Measurements from ENCODE around the gene CHN2.
"Not testable (repeated sequence)": the region's sequence is repeated elsewhere in the genome, so short reads cannot be mapped to it uniquely, and the experiment has no call there.

CHN2 gene

GRCh38 chr7:29494350-29494749 is 299.8 kb downstream of the CHN2 start:
- H3K4me1 Mint-ChIP-seq: no peaks in the 10 kb centered on the region
- H3K4me3 Mint-ChIP-seq: no peak overlapping the region
- no peak for ATAC-seq
- no peak for DNase-seq
- H3K9me3 Mint-ChIP-seq: no peaks in the 10 kb centered on the region
- H3K36me3 Mint-ChIP-seq (ENCODE audit: low read depth): no peaks in the 10 kb centered on the region
- no peaks in the 10 kb centered on the region for H3K27me3 Mint-ChIP-seq
- H3K27ac Mint-ChIP-seq: no peak overlapping the region

GRCh38 chr7:29495653-29496052 is 301.1 kb downstream of the CHN2 start:
- Mint-ChIP-seq H3K36me3 (ENCODE audit: low read depth) (no peaks in the 10 kb centered on the region), H3K9me3 (no peaks in the 10 kb centered on the region), H3K27me3 (no peaks in the 10 kb centered on the region), H3K4me1 (no peaks in the 10 kb centered on the region), H3K4me3 (no peak overlapping the region), H3K27ac (no peak overlapping the region)
- no peak for DNase-seq
- ATAC-seq: no peak

- Mint-ChIP-seq H3K27ac (no peak overlapping the region), H3K36me3 (ENCODE audit: low read depth) (no peaks in the 10 kb centered on the region), H3K27me3 (no peaks in the 10 kb centered on the region), H3K4me3 (no peak overlapping the region), H3K4me1 (no peaks in the 10 kb centered on the region), H3K9me3 (no peaks in the 10 kb centered on the region)
- no peak for DNase-seq
- ATAC-seq: no peak
Observed at GRCh38 chr7:29496355-29497020, 301.9 kb downstream of the CHN2 start.

DNA sequence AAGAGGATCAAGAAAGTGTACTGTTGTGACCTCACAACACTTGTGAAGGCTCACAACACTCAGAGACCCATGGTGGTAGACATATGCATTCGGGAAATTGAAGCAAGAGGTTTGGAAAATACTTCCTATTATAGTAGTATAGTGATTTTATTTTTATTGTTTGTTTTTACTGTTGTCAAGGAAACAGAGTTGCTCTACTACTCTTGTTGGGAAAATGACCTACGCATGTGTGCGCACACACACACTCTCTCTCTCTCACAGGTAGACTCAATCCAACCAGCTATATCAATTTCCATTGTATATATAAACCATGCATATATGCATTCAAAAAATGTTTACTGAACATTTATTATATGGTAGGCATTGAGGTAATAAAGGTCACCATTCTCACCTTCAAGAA is 305.4 kb downstream of the CHN2 start:
- H3K9me3 Mint-ChIP-seq: no peaks in the 10 kb centered on the region
- no peaks in the 10 kb centered on the region for H3K27me3 Mint-ChIP-seq
- H3K4me3 Mint-ChIP-seq: no peak overlapping the region
- H3K27ac Mint-ChIP-seq: no peak overlapping the region
- H3K36me3 Mint-ChIP-seq (ENCODE audit: low read depth): no peaks in the 10 kb centered on the region
- no peak for ATAC-seq
- H3K4me1 Mint-ChIP-seq: no peaks in the 10 kb centered on the region
- DNase-seq: no peak

- no peak for ATAC-seq
- no peaks in the 10 kb centered on the region for H3K4me1 Mint-ChIP-seq
- no peaks in the 10 kb centered on the region for H3K9me3 Mint-ChIP-seq
- H3K27me3 Mint-ChIP-seq: no peaks in the 10 kb centered on the region
- H3K36me3 Mint-ChIP-seq (ENCODE audit: low read depth): no peaks in the 10 kb centered on the region
- no peak for DNase-seq
- no peak overlapping the region for H3K4me3 Mint-ChIP-seq
- no peak overlapping the region for H3K27ac Mint-ChIP-seq
Observed at GRCh38 chr7:29500719-29501118, 306.1 kb downstream of the CHN2 start.

- ATAC-seq (no peak), DNase-seq (no peak)
- no peaks in the 10 kb centered on the region for H3K36me3 Mint-ChIP-seq (ENCODE audit: low read depth)
- no peaks in the 10 kb centered on the region for H3K4me1 Mint-ChIP-seq
- H3K9me3 Mint-ChIP-seq: no peaks in the 10 kb centered on the region
- no peak overlapping the region for H3K4me3 Mint-ChIP-seq
- no peak overlapping the region for H3K27ac Mint-ChIP-seq
- no peaks in the 10 kb centered on the region for H3K27me3 Mint-ChIP-seq
Observed at GRCh38 chr7:29502133-29502532, 307.6 kb downstream of the CHN2 start.

DNA sequence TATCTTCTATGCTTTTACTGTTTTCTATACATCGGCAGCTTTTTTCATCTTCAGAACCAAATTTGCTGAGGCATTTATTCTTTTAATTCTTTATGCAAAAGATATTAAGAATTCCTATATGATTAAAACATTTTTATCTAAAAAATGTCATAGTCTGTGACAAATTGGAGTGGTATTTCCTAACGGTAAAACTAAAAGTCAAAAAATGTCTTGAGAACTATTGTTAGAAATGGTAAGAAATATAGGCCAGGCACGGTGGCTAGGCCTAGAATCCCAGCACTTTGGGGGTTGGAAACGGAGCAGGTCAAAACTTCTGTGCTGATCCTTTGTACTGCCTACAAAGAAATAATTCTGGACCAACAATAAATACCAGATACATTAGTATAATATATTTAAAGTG is 311.4 kb downstream of the CHN2 start:
- H3K9me3 Mint-ChIP-seq: no peaks in the 10 kb centered on the region
- no peaks in the 10 kb centered on the region for H3K27me3 Mint-ChIP-seq
- no peaks in the 10 kb centered on the region for H3K36me3 Mint-ChIP-seq (ENCODE audit: low read depth)
- DNase-seq: no peak
- no peak overlapping the region for H3K4me3 Mint-ChIP-seq
- no peak overlapping the region for H3K27ac Mint-ChIP-seq
- no peak for ATAC-seq
- H3K4me1 Mint-ChIP-seq: no peaks in the 10 kb centered on the region

GRCh38 chr7:29508608-29509007 is 314.0 kb downstream of the CHN2 start:
- Mint-ChIP-seq H3K27ac (no peak overlapping the region), H3K4me3 (no peak overlapping the region), H3K27me3 (peaks cover 2% of the 10 kb centered on the region), H3K4me1 (peaks cover 2% of the 10 kb centered on the region), H3K9me3 (no peaks in the 10 kb centered on the region), H3K36me3 (ENCODE audit: low read depth) (no peaks in the 10 kb centered on the region)
- DNase-seq (no peak), ATAC-seq (no peak)

- H3K27me3 Mint-ChIP-seq: peaks cover 2% of the 10 kb centered on the region
- H3K9me3 Mint-ChIP-seq: no peaks in the 10 kb centered on the region
- peaks cover 2% of the 10 kb centered on the region for H3K4me1 Mint-ChIP-seq
- H3K4me3 Mint-ChIP-seq: no peak overlapping the region
- no peak for ATAC-seq
- no peak overlapping the region for H3K27ac Mint-ChIP-seq
- no peaks in the 10 kb centered on the region for H3K36me3 Mint-ChIP-seq (ENCODE audit: low read depth)
- DNase-seq: no peak
Observed at GRCh38 chr7:29510028-29510427, 315.5 kb downstream of the CHN2 start.

DNA sequence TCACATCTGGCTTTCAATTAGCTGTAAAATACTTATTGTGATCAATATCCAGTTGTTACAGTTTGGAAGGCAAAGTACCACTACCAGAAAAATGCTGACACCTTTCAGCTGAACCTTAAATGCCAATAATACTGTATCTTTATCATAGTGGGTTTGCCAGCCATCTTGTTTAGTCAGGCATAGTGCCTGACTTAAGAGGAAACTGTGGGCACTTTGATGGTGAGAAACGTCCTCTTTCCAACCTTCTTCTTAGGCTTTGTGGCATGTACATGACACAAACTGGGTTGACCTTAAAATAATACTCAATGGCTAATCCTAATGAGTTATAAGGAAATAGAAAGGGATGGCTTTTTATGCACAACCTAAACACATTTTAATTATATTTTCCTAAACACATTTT is 316.8 kb downstream of the CHN2 start:
- Mint-ChIP-seq H3K4me1 (peaks cover 2% of the 10 kb centered on the region), H3K4me3 (no peak overlapping the region), H3K27ac (no peak overlapping the region), H3K36me3 (ENCODE audit: low read depth) (no peaks in the 10 kb centered on the region), H3K27me3 (peaks cover 2% of the 10 kb centered on the region), H3K9me3 (no peaks in the 10 kb centered on the region)
- DNase-seq (no peak), ATAC-seq (no peak)

- ATAC-seq: no peak
- H3K27me3 Mint-ChIP-seq: peaks cover 2% of the 10 kb centered on the region
Observed at GRCh38 chr7:29511851-29512250, 317.3 kb downstream of the CHN2 start.

DNA sequence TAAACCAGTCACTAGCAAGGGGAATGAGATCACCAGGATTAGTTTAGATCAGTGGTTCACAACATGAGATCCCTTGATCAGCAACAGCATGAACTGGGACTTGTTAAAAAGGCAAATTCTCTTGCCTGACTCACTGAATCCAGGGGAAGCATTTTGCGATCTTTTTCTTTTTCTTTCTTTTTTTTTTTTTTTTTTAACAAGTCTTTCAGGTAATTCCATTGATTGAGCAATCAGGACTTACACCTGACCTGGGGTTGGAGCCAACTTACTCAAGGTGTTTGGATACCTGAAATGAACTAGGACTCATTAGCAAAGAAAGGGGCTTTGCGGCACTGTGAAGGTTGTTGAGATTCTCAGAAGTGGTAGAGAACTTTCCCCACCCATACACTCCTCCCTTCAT is 321.9 kb downstream of the CHN2 start:
- H3K9me3 Mint-ChIP-seq: peaks cover 8% of the 10 kb centered on the region
- peaks cover 2% of the 10 kb centered on the region for H3K36me3 Mint-ChIP-seq (ENCODE audit: low read depth)
- H3K4me3 Mint-ChIP-seq: no peak overlapping the region
- ATAC-seq: no peak
- H3K27ac Mint-ChIP-seq: no peak overlapping the region
- no peak for DNase-seq
- peaks cover 5% of the 10 kb centered on the region for H3K27me3 Mint-ChIP-seq
- H3K4me1 Mint-ChIP-seq: no peaks in the 10 kb centered on the region

More at GRCh38 chr7:29511851-29512250, 317.3 kb downstream of the CHN2 start:
- no peaks in the 10 kb centered on the region for H3K36me3 Mint-ChIP-seq (ENCODE audit: low read depth)
- no peak overlapping the region for H3K4me3 Mint-ChIP-seq
- no peak for DNase-seq
- H3K9me3 Mint-ChIP-seq: no peaks in the 10 kb centered on the region
- H3K27ac Mint-ChIP-seq: no peak overlapping the region
- H3K4me1 Mint-ChIP-seq: peaks cover 2% of the 10 kb centered on the region

- Mint-ChIP-seq H3K27me3 (peaks cover 5% of the 10 kb centered on the region), H3K27ac (no peak overlapping the region), H3K36me3 (ENCODE audit: low read depth) (peaks cover 2% of the 10 kb centered on the region), H3K4me1 (no peaks in the 10 kb centered on the region), H3K9me3 (peaks cover 15% of the 10 kb centered on the region), H3K4me3 (no peak overlapping the region)
- DNase-seq: no peak
- no peak for ATAC-seq
Observed at GRCh38 chr7:29518616-29519015, 324.0 kb downstream of the CHN2 start.

GRCh38 chr7:29523728-29524127 is 329.2 kb downstream of the CHN2 start:
- H3K4me1 Mint-ChIP-seq: no peaks in the 10 kb centered on the region
- no peak overlapping the region for H3K27ac Mint-ChIP-seq
- peaks cover 2% of the 10 kb centered on the region for H3K36me3 Mint-ChIP-seq (ENCODE audit: low read depth)
- peaks cover 16% of the 10 kb centered on the region for H3K27me3 Mint-ChIP-seq
- no peak overlapping the region for H3K4me3 Mint-ChIP-seq
- peaks cover 23% of the 10 kb centered on the region for H3K9me3 Mint-ChIP-seq
- DNase-seq (no peak), ATAC-seq (no peak)

- ATAC-seq: no peak
- Mint-ChIP-seq H3K27me3 (peaks cover 19% of the 10 kb centered on the region), H3K4me3 (no peak overlapping the region), H3K36me3 (ENCODE audit: low read depth) (no peaks in the 10 kb centered on the region), H3K27ac (no peak overlapping the region), H3K9me3 (peaks cover 25% of the 10 kb centered on the region), H3K4me1 (no peaks in the 10 kb centered on the region)
- no peak for DNase-seq
Observed at GRCh38 chr7:29527505-29528108, 333.0 kb downstream of the CHN2 start.

DNA sequence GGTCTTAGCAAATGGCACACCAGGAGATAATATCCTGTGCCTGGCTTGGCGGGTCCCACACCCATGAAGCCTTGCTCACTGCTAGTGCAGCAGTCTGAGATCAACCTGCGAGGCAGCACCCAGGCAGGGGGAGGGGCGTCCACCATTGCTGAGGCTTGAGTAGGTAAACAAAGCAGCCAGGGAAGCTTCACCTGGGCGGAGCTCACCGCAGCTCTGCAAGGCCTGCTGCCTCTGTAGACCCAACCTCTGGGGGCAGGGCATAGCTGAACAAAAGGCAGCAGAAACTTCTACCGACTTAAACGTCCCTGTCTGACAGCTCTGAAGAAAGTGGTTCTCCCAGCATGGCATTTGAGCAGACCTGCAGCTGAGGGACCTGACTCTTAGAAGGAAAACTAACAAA is 334.0 kb downstream of the CHN2 start:
- H3K4me3 Mint-ChIP-seq; ATAC-seq; H3K36me3 Mint-ChIP-seq (ENCODE audit: low read depth); H3K27ac Mint-ChIP-seq; H3K4me1 Mint-ChIP-seq; DNase-seq: not testable (repeated sequence)
- H3K27me3 Mint-ChIP-seq: peaks cover 19% of the 10 kb centered on the region
- peaks cover 25% of the 10 kb centered on the region for H3K9me3 Mint-ChIP-seq

All from activated naive CD8-positive, alpha-beta T cell treated with anti-CD3 and anti-CD28 coated beads, Interleukin-2, amount 50 U/mL, for 24 hours (primary cell).